ENCODE measurements around the gene WDR38. TPM values are rescaled to one million over a fixed set of nuclear protein-coding genes. Genes with fewer than 3 reads are reported as not detected.

Gene WDR38
- total and polyA plus RNA-seq, 2 of the 13 experiments (the other 11 are each of a cell fraction or from before 2014, with no cell fraction given): not detected

DNA sequence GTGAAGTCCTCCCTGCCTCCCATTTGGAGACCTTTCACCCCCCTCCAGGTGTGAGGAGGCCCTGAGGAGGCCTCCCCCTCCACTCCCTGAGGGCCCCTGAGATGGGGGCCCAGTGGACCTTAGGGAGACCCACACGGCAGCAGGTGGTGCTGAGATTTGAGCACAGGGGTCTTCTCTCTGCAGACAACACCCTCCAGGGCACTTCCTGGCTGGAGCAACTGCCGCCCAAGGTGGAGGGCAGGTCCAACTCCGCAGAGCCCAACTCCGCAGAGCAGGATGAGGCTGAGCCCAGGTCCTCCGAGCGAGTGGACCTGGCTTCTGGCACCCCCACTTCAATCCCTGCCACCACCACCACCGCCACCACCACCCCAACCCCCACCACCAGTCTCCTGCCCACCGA, 49.3 kb upstream of the WDR38 start:
- Histone ChIP-seq H3K9ac (ENCODE audit: insufficient read depth, low read depth, low read length) (no peak overlapping the region), H3K9me3 (ENCODE audit: low read length) (no peaks in the 10 kb centered on the region), H3K36me3 (replicated peaks in 1 of 2; ENCODE audit: control insufficient read depth in 1 of 2, insufficient read depth in 2 of 2, low read length in 2 of 2) (no peaks in the 10 kb centered on the region), H3K27ac (ENCODE audit: extremely low read length, insufficient read depth, low read length) (no peak overlapping the region), H2AFZ (ENCODE audit: low read length) (no peak overlapping the region), H3K79me2 (ENCODE audit: insufficient read depth, low read length) (no peaks in the 10 kb centered on the region), H3K4me3 (replicated peaks in 1 of 3; ENCODE audit: insufficient read depth in 1 of 3, low read depth in 2 of 3, low read length in 3 of 3) (no peak overlapping the region), H3K27me3 (ENCODE audit: control insufficient read depth in 1 of 2, insufficient read depth in 2 of 2, low read length in 2 of 2) (peaks cover 7 to 30% of the 10 kb centered on the region in 2 experiments; a peak in 4 of 5 replicates), H3K4me2 (ENCODE audit: low read depth, low read length) (no peak overlapping the region), H3K4me1 (ENCODE audit: insufficient read depth, low read length) (0 out of 2 replicates have a peak, but pooled peaks cover under 1% of the 10 kb centered on the region), H4K20me1 (ENCODE audit: insufficient read depth, low read length) (no peaks in the 10 kb centered on the region)
- BruUV-seq (replicated peaks): no TSS peak
- intact Hi-C loops (cut with micrococcal nuclease; ENCODE audit: unreplicated experiment): no loop called here
- WGBS (ENCODE audit: low lambda C conversion rate): 64% methylated on average over 5 of the region's 8 CpGs
- TF ChIP-seq GATAD2A (CRISPR knock-in tag; IDR thresholded peaks at IDR 0.05) (no peak), ZNF460 (CRISPR knock-in tag; IDR thresholded peaks at IDR 0.05; ENCODE audit: borderline replicate concordance) (no peak), REPIN1 (CRISPR knock-in tag; IDR thresholded peaks at IDR 0.05; ENCODE audit: borderline replicate concordance, low read depth) (no peak), CHCHD3 (CRISPR knock-in tag; IDR thresholded peaks at IDR 0.05) (no peak), ZNF891 (CRISPR knock-in tag; IDR thresholded peaks at IDR 0.05) (no peak), NCOA5 (CRISPR knock-in tag; IDR thresholded peaks at IDR 0.05) (no peak), ZNF772 (CRISPR knock-in tag; IDR thresholded peaks at IDR 0.05) (no peak), MED13 (CRISPR knock-in tag; IDR thresholded peaks at IDR 0.05) (no peak), KAT7 (CRISPR knock-in tag; IDR thresholded peaks at IDR 0.05; ENCODE audit: borderline replicate concordance) (no peak), IRF2 (CRISPR knock-in tag; IDR thresholded peaks at IDR 0.05) (no peak)
- TF ChIP-seq, protein P1, sequence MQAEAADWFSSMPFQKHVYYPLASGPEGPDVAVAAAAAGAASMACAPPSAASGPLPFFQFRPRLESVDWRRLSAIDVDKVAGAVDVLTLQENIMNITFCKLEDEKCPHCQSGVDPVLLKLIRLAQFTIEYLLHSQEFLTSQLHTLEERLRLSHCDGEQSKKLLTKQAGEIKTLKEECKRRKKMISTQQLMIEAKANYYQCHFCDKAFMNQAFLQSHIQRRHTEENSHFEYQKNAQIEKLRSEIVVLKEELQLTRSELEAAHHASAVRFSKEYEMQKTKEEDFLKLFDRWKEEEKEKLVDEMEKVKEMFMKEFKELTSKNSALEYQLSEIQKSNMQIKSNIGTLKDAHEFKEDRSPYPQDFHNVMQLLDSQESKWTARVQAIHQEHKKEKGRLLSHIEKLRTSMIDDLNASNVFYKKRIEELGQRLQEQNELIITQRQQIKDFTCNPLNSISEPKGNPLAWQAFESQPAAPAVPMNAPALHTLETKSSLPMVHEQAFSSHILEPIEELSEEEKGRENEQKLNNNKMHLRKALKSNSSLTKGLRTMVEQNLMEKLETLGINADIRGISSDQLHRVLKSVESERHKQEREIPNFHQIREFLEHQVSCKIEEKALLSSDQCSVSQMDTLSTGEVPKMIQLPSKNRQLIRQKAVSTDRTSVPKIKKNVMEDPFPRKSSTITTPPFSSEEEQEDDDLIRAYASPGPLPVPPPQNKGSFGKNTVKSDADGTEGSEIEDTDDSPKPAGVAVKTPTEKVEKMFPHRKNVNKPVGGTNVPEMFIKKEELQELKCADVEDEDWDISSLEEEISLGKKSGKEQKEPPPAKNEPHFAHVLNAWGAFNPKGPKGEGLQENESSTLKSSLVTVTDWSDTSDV (CRISPR knock-in tag; IDR thresholded peaks at IDR 0.05): no peak
- TF ChIP-seq, protein P2, sequence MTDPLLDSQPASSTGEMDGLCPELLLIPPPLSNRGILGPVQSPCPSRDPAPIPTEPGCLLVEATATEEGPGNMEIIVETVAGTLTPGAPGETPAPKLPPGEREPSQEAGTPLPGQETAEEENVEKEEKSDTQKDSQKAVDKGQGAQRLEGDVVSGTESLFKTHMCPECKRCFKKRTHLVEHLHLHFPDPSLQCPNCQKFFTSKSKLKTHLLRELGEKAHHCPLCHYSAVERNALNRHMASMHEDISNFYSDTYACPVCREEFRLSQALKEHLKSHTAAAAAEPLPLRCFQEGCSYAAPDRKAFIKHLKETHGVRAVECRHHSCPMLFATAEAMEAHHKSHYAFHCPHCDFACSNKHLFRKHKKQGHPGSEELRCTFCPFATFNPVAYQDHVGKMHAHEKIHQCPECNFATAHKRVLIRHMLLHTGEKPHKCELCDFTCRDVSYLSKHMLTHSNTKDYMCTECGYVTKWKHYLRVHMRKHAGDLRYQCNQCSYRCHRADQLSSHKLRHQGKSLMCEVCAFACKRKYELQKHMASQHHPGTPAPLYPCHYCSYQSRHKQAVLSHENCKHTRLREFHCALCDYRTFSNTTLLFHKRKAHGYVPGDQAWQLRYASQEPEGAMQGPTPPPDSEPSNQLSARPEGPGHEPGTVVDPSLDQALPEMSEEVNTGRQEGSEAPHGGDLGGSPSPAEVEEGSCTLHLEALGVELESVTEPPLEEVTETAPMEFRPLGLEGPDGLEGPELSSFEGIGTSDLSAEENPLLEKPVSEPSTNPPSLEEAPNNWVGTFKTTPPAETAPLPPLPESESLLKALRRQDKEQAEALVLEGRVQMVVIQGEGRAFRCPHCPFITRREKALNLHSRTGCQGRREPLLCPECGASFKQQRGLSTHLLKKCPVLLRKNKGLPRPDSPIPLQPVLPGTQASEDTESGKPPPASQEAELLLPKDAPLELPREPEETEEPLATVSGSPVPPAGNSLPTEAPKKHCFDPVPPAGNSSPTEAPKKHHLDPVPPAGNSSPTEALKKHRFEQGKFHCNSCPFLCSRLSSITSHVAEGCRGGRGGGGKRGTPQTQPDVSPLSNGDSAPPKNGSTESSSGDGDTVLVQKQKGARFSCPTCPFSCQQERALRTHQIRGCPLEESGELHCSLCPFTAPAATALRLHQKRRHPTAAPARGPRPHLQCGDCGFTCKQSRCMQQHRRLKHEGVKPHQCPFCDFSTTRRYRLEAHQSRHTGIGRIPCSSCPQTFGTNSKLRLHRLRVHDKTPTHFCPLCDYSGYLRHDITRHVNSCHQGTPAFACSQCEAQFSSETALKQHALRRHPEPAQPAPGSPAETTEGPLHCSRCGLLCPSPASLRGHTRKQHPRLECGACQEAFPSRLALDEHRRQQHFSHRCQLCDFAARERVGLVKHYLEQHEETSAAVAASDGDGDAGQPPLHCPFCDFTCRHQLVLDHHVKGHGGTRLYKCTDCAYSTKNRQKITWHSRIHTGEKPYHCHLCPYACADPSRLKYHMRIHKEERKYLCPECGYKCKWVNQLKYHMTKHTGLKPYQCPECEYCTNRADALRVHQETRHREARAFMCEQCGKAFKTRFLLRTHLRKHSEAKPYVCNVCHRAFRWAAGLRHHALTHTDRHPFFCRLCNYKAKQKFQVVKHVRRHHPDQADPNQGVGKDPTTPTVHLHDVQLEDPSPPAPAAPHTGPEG (CRISPR knock-in tag; IDR thresholded peaks at IDR 0.05): no peak
- TF ChIP-seq, protein P3, sequence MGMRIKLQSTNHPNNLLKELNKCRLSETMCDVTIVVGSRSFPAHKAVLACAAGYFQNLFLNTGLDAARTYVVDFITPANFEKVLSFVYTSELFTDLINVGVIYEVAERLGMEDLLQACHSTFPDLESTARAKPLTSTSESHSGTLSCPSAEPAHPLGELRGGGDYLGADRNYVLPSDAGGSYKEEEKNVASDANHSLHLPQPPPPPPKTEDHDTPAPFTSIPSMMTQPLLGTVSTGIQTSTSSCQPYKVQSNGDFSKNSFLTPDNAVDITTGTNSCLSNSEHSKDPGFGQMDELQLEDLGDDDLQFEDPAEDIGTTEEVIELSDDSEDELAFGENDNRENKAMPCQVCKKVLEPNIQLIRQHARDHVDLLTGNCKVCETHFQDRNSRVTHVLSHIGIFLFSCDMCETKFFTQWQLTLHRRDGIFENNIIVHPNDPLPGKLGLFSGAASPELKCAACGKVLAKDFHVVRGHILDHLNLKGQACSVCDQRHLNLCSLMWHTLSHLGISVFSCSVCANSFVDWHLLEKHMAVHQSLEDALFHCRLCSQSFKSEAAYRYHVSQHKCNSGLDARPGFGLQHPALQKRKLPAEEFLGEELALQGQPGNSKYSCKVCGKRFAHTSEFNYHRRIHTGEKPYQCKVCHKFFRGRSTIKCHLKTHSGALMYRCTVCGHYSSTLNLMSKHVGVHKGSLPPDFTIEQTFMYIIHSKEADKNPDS (CRISPR knock-in tag; IDR thresholded peaks at IDR 0.05): no peak
- TF ChIP-seq, protein P4, sequence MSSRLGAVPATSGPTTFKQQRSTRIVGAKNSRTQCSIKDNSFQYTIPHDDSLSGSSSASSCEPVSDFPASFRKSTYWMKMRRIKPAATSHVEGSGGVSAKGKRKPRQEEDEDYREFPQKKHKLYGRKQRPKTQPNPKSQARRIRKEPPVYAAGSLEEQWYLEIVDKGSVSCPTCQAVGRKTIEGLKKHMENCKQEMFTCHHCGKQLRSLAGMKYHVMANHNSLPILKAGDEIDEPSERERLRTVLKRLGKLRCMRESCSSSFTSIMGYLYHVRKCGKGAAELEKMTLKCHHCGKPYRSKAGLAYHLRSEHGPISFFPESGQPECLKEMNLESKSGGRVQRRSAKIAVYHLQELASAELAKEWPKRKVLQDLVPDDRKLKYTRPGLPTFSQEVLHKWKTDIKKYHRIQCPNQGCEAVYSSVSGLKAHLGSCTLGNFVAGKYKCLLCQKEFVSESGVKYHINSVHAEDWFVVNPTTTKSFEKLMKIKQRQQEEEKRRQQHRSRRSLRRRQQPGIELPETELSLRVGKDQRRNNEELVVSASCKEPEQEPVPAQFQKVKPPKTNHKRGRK (CRISPR knock-in tag; IDR thresholded peaks at IDR 0.05): no peak
- ATAC-seq: no peak
- in situ Hi-C loops (cut with HindIII; ENCODE audit: extremely low pct_ligation_motif_present, low pct_unique_long_range_greater_than_20kb): no loop called here
- ChIA-PET POLR2A (interaction anchor here (1.7 kb wide), 1 partner anchor 14 kb away, joined by 4 read pairs; no protein-coding TSS in a partner anchor), CTCF (ENCODE audit: low intra/inter-chr PET ratio, low total read pairs) (no interaction called here)
- no peak for FAIRE-seq
- DNase-seq (ENCODE audit: low spot score): no peak
